OCI-LY1 (cell line): ENCODE measurements around the gene MACROD2.

Experiments used
- EZH2 ChIP-seq: fragments of 200-600 bp; sonication (generic), shearing (Covaris generic); IDR thresholded peaks from 2 replicates; pipeline ENCODE4 v1.8.0; 2017; ENCODE audit warnings: borderline replicate concordance, mixed run types, mild to moderate bottlenecking, antibody characterized with exemption, low read length, moderate library complexity, mixed read lengths
- TF ChIP-seq, protein P1 (sequence below): fragments of 200-600 bp; sonication (generic), shearing (Covaris generic); IDR thresholded peaks from 2 replicates; pipeline ENCODE4 v1.5.1; 2017; ENCODE audit warnings: mild to moderate bottlenecking, antibody characterized with exemption, low read length, moderate library complexity, mixed read lengths

DNA sequence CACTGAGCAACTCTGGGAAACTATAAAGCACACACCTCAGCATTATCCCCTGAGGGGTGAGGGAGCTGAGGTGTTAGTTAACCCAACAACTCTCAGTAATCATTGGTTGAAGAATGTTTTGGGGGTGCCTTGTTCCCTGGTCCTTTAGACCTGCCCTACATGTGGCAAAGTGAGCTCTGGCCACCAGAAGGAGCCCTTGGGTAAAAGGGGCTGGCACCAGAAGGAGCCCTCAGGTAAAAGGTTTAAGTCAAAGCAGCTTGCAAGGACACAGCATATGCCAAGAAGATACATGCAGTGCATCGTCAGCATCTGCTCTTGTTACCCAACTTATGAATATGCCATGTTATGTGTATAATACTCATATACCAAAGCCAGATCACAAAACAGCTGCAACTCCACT, 1496.3 kb downstream of the MACROD2 start:
- TF ChIP-seq, protein P1, sequence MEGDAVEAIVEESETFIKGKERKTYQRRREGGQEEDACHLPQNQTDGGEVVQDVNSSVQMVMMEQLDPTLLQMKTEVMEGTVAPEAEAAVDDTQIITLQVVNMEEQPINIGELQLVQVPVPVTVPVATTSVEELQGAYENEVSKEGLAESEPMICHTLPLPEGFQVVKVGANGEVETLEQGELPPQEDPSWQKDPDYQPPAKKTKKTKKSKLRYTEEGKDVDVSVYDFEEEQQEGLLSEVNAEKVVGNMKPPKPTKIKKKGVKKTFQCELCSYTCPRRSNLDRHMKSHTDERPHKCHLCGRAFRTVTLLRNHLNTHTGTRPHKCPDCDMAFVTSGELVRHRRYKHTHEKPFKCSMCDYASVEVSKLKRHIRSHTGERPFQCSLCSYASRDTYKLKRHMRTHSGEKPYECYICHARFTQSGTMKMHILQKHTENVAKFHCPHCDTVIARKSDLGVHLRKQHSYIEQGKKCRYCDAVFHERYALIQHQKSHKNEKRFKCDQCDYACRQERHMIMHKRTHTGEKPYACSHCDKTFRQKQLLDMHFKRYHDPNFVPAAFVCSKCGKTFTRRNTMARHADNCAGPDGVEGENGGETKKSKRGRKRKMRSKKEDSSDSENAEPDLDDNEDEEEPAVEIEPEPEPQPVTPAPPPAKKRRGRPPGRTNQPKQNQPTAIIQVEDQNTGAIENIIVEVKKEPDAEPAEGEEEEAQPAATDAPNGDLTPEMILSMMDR, result no peak; the same call in 1 of the 2 replicates
- TF ChIP-seq EZH2, result no peak
